ENCODE results near the gene LAPTM5.
A peak's percentile ranks its signal among the peaks of the same experiment; 100 is the strongest.
"Not testable (repeated sequence)": the region's sequence is repeated elsewhere in the genome, so short reads cannot be mapped to it uniquely, and the experiment has no call there.

The LAPTM5 gene, protein sequence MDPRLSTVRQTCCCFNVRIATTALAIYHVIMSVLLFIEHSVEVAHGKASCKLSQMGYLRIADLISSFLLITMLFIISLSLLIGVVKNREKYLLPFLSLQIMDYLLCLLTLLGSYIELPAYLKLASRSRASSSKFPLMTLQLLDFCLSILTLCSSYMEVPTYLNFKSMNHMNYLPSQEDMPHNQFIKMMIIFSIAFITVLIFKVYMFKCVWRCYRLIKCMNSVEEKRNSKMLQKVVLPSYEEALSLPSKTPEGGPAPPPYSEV

DNA sequence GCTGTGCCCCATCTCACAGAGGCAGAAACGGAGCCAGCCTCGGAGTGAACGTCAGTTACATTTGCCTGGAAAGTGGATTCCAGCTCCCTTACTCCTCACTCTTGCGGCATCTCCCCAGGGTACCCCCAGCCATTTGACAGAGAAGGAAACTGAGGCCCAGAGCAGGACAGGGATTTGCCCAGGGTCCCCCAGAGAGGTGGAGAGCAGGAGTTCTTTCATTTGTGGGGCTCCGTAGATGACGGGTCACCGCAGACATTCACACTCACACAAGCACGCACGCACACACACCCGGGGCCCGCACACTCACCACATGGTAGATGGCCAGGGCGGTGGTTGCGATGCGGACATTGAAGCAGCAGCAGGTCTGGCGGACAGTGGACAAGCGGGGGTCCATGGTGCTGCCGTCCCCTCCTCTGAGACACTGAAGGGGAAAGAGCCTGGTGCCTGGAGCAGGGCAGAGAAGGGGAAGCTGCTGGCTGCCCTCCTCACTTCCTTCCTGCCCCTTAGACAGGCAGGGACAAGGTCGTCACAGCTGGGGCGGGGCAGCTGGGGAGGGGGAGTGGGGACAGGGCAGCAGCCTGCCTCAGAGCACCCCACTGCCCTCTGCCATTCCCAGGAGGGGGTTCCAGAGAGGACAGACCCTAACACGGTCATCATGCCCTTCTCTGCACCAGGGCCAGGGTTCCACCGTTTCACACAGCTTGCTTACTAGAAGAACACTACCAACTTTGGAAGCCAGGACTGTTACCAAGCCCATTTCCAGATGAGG, at the start of gene LAPTM5:
Gene LAPTM5, minus strand, starts transcription at position 423 of the 769 bp plus-strand sequence. Its CDS starts 29 bp downstream, at position 394.
- DNase-seq = peak; percentile 60 to 62

DNA sequence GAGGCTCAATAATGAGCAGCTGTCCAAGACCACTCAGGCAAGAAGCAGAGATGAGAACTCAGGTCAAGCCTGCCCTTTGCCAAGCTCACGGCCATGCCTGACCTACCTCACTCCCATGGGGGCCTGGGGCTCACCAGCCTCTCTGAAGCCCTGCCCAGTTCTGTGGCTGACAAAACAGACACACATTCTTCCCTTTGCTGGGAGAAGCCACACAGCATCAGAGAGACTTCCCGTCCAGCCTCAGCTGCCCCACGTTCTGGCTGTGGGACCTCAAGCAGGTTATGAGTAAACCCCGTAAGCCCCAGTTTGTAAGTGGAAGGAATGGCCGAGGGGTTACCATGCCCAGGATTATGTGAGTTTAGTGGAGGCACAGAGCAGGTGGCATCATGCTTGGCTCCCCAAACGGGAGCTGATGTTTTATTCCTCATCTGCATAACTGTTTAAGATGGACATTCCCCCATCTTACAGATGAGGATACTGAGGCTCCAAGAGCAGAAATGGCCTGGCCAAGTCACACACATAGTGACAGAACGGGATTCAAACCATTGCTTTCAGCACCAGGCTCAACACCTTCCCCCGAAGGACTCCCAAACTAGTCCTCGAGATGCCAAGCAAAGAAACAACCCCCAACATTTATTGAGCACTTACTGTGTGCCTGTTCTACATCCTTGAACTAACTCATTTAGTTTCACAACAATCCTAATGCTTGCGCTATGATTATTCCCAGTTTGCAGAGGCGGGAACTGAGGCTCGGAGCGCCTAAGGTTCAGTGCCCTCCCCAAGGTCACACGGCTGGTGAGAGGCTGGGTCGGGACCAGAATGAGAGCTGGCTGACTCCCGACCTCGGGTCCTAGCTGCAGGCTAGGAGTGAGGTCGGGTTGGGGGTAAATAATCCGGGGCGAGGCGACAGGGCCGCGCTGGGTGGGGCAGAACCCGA, 49.1 kb upstream of the LAPTM5 start:
- no peak for DNase-seq

DNA sequence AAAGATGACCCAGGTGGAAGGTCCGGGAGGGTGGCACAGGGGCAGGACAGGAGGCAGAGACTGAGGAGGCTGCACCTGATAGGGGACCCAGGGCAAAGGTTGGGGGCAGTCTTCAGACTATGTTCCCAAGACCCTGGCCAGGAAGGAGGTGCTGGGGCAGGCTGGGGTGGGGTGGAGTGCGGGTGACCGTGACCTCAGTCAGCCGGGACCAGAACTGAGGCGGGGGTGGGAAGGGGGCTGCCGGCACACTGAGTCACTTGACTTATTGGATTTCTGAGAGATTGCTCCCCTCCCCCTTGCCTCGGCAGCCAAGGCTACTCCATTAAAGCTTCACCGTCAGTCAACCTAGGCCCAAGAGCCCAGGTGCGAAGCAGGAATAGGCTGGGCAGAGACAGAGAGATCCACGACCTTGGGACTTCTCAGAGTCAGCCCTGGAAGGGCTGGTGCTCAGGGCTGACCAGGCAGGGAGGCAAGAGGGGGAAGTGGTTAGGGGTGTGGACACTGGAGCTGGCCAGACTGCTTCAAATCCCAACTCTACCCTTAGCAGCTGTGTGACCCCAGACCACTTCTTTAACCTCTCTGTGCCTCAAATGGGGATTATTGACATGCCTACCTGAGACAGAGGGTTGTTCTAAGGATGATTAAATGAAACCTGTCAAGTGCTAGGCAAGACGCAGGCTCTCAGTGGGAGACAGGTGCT, 47.9 kb upstream of the LAPTM5 start:
- no peak for DNase-seq

DNA sequence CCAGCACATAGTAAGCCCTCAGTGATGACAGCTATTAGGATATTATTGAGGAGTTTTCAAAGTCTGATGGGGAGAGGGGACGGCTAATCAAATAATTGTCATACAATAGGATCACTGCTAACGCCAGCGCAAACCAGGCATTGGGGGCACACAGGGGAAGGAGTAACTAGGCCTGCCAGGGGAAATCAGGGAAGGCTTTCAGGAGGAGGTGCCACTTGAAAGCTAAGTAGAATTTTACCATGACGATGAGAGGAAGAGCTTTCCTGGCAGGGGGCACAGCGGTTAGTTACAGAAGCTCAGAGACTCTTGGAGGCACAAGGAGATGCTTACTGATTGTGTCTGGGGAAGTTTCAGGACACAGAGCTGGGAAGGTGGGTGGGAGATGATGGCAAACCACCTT, 47.2 kb upstream of the LAPTM5 start:
- DNase-seq = no peak

DNA sequence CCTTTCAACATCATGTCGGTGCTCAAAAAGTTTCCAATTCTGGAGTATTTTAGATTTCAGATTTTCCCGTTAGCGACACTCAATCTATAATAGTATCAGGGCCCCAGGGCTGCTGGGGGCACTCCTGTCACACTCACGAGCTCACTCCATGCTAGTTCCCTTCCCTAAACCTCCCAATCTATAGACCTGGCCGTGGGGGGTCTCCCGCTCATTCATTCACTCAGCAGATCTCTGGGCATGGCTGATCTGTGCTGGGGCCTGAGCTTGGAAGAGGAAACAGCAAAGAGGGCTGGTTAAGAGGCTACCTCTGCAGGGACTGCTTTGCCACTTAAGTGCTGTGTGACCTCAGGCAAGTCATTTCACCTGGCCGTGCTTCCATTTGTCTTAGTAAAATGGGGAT, 46.8 kb upstream of the LAPTM5 start:
- no peak for DNase-seq

DNA sequence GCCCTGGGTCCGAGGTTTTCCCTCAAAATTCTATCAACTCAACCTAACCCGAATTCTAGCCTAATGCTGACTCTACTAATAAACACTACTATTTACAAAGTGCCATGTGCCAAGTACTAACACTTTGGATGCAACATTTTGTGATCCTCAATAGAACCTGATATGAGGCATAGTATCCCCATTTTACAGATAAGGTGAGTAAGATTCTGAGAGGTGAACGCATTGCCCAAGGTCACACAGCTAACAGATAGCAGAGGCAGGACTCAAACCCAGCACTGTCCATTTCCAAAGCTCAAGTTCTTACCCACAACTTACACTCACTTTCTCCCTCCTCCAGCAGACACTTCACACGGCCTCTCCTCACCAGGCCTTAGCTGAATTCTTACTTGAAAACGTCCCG, 46.0 kb upstream of the LAPTM5 start:
- no peak for DNase-seq

DNA sequence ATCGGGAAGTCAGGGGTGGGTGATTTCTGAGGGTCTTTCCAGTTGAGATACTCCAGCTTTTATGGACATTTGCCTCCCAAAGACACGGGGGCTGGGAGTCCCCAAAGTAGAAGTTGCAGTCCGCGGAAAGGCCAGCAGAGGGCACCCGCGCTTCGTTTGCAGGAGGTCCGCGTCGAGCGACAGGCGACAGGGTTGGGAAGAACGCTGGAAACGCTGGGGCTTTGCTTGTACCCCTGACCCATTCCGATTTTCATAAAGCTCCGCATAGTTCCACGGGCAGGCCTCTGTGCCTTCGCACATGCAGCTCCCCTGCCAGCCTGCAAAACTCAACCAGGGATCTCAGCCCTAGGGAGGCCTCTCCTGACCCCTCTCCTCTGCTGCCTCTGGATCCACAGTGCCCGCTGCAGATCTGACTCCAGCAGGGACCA, 44.2 kb upstream of the LAPTM5 start:
- peak; percentile 90 to 92 for DNase-seq

DNA sequence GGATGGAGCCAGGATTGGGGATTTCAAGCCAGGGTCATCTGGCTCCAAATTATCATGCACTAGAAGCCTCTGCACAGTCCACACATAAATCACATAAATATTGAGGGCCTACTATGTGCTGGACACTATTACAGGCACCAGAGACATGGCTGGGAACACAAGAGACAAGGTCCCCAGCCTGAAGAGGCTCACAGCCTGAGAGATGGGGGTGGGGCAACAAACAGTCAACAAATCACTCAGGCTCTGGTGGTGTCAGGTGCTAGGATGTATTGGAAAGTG, 41.6 kb upstream of the LAPTM5 start:
- DNase-seq = no peak

DNA sequence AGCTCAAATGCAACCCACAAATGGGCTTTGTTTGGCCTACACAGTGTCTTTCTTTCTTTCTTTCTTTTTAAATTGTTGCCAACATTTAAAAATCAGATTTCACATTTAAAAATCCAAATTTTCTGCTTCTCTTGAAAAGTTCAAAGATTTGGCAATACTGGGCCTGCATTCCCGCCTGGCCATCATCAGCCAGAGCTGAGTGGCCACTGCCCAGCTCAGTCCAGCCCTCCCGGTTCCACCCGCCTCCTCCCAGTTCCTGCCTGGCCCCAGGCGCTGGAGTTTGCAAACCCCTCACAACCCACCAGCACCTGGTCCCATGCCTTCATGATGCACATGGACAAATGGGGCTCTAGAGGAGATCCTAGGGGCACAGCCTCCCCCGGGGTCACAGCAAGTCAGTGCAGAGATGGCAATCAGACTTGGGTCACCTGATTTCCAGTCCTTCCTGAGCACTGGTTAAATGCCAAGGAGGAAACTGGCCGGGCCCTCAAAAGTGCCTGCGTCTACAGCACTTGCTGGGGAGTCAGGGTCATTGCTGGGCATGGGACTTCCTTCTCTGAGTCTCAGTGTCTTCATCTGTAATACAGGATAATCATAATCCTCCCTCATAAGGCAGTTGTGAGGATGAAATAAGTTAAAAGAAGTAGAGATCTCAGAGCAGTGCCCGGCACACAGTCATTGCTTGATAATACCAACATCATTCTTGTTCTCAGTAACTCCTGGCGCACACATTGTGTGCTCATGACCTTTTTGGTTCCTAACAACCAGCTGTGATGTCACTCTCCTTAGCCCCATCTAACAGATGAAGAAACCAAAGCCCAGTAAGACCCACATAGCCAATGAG, 41.0 kb upstream of the LAPTM5 start:
- no peak for DNase-seq

DNA sequence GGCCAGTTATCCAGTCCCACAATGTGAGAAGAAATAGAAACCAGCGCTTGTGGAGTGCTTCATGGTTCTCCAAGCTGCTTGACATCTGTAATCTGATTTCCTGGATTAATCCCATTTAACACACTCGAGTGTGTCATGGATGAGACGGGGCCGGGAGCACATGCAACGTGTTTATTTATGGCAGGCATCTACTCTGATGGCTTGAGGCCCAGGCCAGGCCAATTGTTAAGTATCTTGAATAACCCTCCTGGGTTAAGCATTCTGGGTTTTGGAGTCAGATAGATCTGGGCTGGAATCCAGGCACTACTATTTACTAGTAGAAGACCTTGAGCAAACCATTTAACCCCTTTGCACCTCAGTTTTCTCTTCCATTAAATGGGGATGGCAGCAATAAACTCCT, 37.5 kb upstream of the LAPTM5 start:
- DNase-seq = no peak

DNA sequence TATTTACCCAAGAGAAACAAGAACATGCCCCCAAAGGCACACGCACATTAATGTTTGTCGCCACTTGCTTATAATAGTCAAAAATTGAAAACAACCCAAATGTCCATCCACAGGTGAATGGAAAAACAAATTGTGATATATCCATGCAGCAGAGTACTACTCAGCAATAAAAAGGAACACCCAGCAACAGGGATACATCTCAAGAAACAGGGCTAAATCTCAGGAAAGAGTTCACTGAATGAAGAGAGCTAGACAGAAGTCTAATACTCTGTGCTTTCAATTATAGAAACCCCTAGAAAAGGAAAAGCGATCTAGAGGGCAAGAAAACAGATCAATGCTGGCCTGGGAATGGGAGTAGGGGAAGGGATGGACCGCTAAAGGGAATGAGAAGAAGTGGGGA, 36.7 kb upstream of the LAPTM5 start:
- no peak for DNase-seq

DNA sequence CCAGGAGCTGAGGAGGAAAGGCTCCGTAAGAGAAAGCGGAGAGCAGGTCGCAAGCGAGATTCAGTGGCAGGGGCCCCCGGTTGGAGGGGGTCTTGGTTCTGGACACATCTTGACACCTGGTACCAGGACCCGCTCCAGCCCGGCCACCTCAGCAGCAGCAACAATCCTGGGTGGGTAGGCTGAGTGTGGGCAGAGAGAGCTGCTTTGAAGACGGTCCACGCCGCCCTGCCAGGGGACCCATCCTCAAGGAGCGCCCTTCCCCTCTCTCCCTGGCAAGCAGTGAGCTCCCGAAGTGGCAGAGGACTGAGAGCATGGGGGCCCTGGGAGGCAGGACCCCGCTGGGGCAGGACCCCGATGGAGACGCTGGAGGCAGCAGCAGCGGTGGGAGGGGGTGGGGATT, 35.6 kb upstream of the LAPTM5 start:
- DNase-seq = no peak

DNA sequence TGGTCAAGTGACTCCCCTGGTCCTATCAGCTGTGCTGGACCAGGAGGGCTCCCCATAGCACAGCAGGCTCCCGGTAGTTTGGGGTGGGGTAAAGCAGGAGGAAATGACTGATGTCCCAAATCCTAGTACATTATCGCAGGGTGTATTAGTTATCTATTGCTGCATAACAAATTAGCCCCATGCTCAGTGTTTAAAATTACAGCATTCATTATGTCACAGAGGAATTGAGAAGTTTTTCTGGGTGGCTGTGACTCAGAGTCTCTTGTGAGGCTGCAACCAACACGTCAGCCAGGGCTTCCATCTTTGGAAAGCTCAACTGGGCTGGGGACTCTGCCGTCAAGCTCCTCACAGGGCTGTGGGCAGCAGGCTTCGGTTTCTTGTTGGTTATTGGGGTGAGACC, 34.3 kb upstream of the LAPTM5 start:
- no peak for DNase-seq

DNA sequence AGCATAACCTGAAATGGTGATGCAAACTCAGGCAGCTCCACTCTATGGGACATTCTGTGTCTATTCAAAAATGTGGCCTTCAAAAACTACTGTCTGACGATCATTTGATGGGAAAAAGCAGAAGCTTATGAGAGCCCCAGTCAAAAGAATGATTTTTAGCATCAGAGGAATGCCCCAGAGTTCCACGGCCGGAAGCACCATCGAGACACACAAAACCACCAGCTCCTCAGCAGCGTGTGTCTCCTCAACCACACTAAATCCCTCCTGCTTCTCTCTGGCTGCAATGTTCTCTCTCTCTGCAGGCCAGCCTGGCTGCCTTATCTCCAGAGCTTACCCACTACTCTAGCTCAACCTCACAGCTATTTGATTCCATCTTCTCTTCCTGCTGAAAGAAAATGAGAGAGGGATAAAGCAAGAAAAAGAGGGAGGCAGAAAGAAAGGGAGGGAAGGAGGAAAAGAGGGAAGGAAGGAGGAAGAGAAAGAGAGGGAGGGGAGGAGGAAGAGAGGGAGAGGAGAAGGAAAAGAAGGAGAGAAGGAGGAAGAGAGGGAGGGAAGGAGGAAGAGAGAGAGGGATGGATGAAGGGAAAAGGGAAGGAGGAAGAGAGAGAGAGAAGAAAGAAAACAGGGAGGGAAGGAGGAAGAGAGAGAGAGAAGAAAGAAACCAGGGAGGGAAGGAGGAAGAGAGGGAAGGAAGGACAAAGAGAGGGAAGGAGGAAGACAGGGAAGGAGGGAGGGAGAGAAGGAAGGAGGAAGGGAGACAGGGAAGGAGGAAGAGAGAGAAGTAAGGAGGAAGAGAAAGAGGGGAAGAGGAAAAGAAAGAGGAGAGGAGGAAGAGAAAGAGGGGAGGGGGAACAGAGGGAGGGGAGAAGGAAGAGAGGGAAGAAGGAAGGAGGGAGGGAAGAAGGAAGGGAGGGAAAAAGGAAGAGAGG, 33.5 kb upstream of the LAPTM5 start:
- DNase-seq = no peak

DNA sequence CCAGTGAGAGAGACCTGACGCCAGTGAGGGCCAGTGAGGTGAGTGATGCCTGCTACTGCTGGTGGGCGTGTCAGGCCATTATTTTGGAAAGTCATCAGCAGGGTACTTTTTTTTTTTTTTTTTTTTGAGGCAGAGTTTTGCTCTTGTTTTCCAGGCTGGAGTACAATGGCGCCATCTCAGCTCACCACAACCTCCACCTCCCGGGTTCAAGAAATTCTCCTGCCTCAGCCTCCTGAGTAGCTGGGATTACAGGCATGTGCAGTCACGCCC, 32.6 kb upstream of the LAPTM5 start:
- DNase-seq = not testable (repeated sequence)

DNA sequence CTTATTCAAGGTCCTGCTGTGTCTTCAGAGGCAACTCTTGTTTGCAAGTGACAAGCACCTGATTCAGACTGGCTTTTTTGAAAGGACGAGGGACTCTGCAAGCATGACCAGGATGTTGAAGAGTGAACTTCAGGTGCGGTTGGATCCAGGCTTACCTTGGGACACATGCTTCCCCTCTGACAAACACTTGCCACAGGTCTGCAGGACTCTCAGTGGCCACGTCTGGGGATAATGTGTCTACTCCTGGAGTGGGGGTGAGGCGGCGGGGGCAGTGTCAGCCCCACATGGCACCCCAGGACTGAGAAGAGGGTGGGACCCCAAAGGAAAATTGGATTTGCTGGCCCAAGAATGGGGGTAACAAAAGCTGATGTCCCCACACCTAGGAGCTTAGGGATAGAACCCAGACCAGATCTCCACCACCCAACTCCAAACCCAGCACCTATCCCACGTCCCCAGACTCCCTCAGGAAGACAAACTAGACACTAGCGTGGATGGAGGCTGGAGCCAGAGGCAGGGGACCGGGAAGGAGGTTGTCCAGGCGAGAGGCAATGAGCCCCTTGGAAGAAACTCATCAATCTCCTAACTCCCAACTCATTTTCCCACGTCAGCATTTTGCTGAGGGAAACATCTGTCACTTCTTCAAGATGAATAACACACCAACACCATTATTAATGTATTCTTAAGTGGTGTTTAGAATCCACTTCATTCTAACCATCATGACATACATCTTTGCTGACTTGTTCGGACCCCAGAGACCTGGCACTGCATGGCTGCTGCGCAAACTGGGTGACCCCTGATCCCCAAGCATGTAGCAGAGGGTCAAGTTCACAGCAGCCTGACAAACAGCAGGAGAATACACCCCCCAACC, 32.0 kb upstream of the LAPTM5 start:
- DNase-seq = no peak

DNA sequence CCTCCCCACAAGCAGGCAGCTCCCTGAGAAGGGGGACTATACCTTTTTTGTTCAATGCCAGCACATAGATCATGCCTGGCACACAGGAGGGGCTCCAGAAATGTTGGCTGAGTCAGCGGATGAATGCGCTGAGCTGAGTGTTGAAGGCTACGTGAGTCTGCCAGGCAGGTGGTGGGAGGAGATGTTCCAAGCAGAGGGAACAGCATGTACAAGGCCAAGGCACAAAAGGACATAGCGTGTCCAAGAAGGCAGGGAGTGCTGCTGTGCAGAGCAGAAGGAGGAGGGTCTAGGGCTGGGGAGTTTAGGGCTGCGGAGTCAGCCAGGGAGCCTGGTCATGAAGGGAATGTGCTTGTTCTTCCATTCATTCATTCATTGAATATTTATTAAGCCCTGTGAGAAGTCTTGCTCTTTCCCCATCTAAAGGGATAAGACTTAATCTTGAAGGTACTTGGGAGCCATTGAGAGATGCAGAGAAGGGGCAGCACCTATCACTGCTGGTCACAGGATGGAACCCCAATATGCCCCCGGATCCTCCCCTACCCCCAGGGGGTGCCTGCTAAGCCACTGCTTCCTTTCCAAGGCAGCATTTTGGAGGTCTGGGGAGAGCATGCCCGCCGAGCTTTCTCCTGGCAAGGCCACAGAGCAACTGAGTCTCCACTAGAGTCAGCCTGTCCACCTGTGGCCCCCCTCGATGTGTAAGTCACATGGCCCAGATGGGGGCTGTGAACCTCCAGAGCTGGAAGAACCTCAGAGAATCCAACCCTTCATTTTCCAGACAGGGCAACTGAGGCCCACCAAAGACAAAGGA, 31.2 kb upstream of the LAPTM5 start:
- no peak for DNase-seq

DNA sequence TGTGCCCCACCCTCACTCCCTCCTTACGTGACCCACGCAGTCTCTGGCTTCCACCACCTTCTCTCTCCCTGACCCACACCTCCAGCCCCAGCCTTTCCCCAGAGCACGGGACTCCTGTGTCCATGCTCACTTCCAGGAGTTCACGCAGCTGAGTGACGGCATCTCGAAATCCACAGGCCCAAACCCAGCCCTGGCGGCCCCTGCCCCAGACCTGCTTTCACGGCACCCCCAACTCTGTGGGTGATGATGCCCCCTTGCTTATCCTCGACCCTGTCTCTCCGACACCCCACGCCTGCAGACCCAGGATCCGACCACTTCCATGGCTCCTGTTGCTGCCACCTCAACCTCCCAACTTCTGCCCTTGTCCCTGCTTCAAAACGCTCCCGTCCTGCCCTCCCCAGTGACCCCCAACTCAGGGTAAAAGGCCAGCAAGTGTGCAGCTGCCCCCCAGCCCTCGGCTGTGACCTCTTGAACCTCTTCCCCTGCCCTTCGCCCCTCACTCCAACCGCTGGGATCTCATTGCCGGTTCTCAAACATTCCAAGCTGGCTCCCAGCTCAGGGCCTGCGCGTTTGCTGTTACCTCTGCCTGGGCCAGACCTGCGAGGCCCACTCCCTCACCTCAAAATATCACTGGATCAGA, 30.4 kb upstream of the LAPTM5 start:
- no peak for DNase-seq

DNA sequence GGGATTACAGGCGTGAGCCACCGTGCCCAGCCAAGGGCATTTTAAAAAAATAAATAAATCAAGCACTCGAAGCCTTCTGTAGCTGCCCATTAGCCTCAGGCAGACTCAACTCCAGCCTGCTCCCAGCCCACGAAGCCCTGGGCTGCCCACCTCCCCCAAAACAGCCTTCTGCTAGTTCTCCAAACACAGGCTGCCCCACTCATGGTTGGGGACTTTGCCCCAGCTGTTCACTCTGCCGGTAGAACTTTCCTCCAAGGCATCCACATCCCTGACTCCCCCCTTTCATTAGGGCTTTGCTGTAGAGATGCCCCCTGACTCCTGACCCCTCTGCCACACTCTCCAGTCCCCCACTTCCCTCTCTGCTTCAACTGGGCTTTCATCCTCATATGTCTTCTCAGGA, 29.7 kb upstream of the LAPTM5 start:
- no peak for DNase-seq
